AG09309 (cell line): ENCODE results near the gene RASIP1.
"Not testable (repeated sequence)": the region's sequence is repeated elsewhere in the genome, so short reads cannot be mapped to it uniquely, and the experiment has no call there.

Experiments
- DNase-seq: peaks from one replicate; pipeline ENCODE4 v3.0.0-alpha.2; 2010; ENCODE audit warnings: low read depth
- H3K4me3 ChIP-seq: 2 replicates; pipeline ENCODE4 v1.5.1; 2011; ENCODE audit warnings: mild to moderate bottlenecking, low read depth, low read length, moderate library complexity; ENCODE audit not compliant: control insufficient read depth
- TF ChIP-seq, protein P1 (sequence below): IDR thresholded peaks from 2 replicates; pipeline ENCODE4 v1.5.1; 2011; ENCODE audit warnings: mild to moderate bottlenecking, low read depth, low read length, inconsistent platforms; ENCODE audit not compliant: insufficient read depth, control insufficient read depth; ENCODE audit errors: missing control alignments

RASIP1 gene, protein sequence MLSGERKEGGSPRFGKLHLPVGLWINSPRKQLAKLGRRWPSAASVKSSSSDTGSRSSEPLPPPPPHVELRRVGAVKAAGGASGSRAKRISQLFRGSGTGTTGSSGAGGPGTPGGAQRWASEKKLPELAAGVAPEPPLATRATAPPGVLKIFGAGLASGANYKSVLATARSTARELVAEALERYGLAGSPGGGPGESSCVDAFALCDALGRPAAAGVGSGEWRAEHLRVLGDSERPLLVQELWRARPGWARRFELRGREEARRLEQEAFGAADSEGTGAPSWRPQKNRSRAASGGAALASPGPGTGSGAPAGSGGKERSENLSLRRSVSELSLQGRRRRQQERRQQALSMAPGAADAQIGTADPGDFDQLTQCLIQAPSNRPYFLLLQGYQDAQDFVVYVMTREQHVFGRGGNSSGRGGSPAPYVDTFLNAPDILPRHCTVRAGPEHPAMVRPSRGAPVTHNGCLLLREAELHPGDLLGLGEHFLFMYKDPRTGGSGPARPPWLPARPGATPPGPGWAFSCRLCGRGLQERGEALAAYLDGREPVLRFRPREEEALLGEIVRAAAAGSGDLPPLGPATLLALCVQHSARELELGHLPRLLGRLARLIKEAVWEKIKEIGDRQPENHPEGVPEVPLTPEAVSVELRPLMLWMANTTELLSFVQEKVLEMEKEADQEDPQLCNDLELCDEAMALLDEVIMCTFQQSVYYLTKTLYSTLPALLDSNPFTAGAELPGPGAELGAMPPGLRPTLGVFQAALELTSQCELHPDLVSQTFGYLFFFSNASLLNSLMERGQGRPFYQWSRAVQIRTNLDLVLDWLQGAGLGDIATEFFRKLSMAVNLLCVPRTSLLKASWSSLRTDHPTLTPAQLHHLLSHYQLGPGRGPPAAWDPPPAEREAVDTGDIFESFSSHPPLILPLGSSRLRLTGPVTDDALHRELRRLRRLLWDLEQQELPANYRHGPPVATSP

GRCh38 chr19:48740164-48740972 lies at the start of gene RASIP1:
Gene RASIP1, minus strand, starts transcription at chr19:48740610. Its CDS starts 328 bp downstream, at chr19:48740282.
- H3K4me3 ChIP-seq, result no peak within 1 kb of the TSS
- no peak for DNase-seq

GRCh38 chr19:48787331-48787730 lies 46.9 kb upstream of the RASIP1 start:
- not testable (repeated sequence) for DNase-seq, H3K4me3 ChIP-seq

More at GRCh38 chr19:48740164-48740972, at the start of gene RASIP1:
- TF ChIP-seq, protein P1, sequence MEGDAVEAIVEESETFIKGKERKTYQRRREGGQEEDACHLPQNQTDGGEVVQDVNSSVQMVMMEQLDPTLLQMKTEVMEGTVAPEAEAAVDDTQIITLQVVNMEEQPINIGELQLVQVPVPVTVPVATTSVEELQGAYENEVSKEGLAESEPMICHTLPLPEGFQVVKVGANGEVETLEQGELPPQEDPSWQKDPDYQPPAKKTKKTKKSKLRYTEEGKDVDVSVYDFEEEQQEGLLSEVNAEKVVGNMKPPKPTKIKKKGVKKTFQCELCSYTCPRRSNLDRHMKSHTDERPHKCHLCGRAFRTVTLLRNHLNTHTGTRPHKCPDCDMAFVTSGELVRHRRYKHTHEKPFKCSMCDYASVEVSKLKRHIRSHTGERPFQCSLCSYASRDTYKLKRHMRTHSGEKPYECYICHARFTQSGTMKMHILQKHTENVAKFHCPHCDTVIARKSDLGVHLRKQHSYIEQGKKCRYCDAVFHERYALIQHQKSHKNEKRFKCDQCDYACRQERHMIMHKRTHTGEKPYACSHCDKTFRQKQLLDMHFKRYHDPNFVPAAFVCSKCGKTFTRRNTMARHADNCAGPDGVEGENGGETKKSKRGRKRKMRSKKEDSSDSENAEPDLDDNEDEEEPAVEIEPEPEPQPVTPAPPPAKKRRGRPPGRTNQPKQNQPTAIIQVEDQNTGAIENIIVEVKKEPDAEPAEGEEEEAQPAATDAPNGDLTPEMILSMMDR, result no peak

DNA sequence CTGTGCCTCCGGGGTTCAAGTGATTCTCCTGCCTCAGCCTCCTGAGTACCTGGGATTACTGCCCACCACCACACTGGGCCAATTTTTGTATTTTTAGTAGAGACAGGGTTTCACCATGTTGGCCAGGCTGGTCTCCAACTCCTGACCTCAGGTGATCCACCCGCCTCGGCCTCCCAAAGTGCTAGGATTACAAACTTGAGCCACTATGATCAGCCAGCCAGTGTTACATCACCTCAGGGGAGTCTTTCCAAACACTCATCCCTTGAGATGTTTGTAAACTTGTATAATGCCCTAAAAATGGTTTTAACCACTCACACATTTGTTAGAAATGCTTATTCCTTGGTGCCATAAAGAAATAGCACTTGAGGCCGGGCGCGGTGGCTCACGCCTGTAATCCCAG lies 46.0 kb upstream of the RASIP1 start:
- not testable (repeated sequence) for DNase-seq, H3K4me3 ChIP-seq

DNA sequence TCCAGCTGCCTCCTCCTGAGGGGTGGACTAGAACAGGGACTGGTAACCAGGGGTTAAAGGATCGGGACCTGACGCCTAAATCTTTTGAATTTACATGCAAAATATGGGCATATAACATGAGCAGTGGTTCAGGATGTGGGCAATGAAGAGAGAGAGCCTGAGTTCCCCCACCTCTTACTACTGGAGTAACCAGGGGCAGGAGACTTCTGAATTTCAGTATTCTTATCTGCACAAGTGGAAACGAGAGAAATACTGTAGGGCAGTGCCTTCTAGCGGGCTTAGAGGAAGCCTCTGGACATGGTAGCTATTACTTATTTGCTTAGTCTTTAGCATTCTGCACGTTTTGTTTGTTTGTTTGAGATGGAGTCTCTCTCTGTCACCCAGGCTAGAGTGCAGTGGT lies 44.1 kb upstream of the RASIP1 start:
- no peak overlapping the region for H3K4me3 ChIP-seq
- DNase-seq, result no peak
- TF ChIP-seq, protein P1, result peak; percentile 44

DNA sequence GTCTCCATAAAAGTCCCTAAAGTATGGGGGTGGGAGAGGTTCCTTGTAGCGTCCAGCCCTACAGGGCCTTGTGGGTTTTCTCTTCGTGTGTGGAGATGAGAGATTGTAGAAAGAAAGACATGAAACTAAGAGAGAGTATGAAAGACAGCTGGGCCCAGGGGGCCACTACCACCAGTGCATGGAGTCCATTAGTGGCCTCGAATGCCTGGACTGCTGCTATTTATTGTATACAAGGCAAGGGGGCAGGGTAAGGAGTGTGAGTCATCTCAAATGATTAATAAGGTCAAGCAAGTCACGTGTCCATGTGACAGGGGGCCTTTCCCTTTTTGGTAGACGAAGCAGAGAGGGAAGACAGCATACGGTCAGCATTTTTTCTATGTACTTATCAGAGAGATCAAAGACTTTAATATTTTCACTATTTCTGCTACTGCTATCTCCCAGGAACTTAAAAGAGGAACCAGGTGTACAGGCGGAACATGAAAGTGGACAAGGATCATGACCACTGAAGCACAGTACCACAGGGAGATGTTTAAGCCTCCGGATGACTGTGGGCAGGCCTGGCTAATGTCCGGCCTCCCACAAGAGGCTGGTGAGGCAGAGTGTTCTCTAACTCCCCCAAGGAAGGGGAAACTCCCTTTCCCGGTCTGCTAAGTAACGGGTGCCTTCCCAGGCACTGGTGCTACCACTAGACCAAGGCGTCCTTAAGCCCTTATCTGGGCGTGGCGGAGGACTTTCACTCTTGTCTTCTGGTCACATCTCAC lies 40.4 kb upstream of the RASIP1 start:
- DNase-seq, result no peak
- H3K4me3 ChIP-seq, result no peak overlapping the region
- TF ChIP-seq, protein P1, result no peak

DNA sequence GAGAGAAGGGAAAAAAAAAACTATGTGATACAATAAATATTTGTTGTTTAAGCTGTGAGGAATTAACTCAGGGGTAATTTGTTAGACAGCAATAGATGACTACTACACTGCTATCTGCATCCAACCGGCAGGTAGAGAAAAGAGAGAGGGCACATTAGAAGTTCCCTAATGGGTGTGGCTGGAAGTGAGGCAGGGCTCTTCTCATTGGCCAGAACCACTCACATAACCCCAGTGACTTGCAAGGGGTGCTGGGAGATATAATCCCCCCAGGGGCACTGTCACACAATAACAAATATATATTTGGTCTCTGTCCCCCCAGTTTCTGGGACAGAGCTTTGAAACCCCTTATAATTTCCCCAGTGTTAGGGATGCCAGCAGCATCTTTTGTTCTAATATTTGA lies 39.2 kb upstream of the RASIP1 start:
- TF ChIP-seq, protein P1, result no peak
- no peak for DNase-seq
- no peak overlapping the region for H3K4me3 ChIP-seq

DNA sequence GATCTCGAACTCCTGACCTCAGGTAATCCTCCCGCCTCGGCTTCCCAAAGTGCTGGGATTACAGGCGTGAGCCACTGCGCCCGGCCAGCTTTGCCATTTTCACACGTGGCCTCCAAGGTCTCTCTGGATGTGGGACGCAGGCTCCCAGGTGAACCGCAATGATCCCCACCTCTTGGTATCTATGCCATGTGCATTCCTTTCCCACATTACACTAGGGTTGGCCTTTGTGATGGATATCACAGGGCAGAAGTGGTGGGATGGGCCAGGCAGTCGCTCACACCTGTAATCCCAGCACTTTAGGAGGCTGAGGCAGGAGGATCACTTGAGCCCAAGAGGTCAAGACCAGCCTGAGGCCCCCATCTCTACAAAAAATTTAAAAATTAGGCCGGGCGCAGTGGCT lies 37.3 kb upstream of the RASIP1 start:
- no peak for DNase-seq
- H3K4me3 ChIP-seq, result no peak overlapping the region
- TF ChIP-seq, protein P1, result no peak
